ENCODE measurements around the gene OR8H1. TPM values are rescaled to one million over a fixed set of nuclear protein-coding genes. Genes with fewer than 3 reads are reported as not detected.

The OR8H1 gene, protein sequence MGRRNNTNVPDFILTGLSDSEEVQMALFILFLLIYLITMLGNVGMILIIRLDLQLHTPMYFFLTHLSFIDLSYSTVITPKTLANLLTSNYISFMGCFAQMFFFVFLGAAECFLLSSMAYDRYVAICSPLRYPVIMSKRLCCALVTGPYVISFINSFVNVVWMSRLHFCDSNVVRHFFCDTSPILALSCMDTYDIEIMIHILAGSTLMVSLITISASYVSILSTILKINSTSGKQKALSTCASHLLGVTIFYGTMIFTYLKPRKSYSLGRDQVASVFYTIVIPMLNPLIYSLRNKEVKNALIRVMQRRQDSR
- total RNA-seq (not detected), polyA plus RNA-seq (not detected)
- long read RNA-seq, donor 1: 0 reads
- long read RNA-seq, donor 2: 0 reads

DNA sequence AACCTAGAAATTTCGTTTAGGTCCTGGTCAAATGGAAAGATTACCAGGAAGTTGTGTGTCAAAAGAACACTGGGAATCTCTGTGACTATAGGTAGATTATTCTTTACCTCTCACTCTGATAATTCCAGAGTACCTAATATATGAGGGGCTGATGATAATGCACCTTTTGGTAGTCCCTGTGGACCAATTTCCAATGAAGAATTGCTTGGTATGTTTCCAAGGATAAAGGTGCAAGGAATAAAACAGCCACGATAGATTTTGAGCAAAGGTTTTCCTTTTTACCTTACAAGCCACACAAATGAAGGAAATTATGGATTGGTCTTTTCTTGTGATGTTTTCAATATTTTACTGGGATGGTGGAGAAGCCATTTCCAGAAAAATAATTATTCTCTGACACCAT, at the start of gene OR8H1:
OR8H1 (minus strand) TSS at position 101 of the 400 bp plus-strand sequence. CDS start 1,192 bp downstream, outside the sequence.
- Histone ChIP-seq H3K27ac (no peak within 1 kb of the TSS), H3K9me3 (no peaks in the 10 kb centered on the region), H3K4me3 (no peak within 1 kb of the TSS), H3K36me3 (ENCODE audit: insufficient read depth in 1 of 2, low read depth in 1 of 2) (no peaks in the 10 kb centered on the region), H3K27me3 (ENCODE audit: insufficient read depth in 3 of 3, low read length in 2 of 3) (no peaks in the 10 kb centered on the region), H3K4me1 (no peaks in the 10 kb centered on the region)
- TF ChIP-seq, protein P1, sequence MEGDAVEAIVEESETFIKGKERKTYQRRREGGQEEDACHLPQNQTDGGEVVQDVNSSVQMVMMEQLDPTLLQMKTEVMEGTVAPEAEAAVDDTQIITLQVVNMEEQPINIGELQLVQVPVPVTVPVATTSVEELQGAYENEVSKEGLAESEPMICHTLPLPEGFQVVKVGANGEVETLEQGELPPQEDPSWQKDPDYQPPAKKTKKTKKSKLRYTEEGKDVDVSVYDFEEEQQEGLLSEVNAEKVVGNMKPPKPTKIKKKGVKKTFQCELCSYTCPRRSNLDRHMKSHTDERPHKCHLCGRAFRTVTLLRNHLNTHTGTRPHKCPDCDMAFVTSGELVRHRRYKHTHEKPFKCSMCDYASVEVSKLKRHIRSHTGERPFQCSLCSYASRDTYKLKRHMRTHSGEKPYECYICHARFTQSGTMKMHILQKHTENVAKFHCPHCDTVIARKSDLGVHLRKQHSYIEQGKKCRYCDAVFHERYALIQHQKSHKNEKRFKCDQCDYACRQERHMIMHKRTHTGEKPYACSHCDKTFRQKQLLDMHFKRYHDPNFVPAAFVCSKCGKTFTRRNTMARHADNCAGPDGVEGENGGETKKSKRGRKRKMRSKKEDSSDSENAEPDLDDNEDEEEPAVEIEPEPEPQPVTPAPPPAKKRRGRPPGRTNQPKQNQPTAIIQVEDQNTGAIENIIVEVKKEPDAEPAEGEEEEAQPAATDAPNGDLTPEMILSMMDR (IDR thresholded peaks at IDR 0.05): no peak
- no peak for ATAC-seq
- intact Hi-C loops (cut with DNase I): no loop called here
- 56 to 71% (median 61%) methylated on average over 2 of the region's 2 CpGs for WGBS, 3 donors
- no peak for DNase-seq

DNA sequence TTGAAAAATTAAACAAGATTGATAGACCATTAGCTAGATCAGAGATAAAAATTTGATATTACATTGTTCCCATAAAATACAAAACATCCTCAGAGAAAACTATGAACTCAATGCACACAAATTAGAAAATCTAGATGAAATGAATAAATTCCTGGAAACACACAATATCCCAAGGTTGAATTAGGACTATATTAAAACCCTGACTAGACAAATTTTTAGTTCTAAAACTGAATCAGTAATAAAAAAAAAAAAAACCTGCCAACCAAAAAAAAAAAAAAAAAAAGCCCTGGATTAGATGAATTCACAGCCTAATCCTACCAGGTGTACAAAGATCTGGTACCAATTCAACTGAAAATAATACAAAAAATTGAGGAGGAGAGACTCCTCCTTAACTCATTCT, 48.2 kb upstream of the OR8H1 start:
- no peaks in the 10 kb centered on the region for H3K4me1 ChIP-seq
- H3K4me3 ChIP-seq: no peak overlapping the region
- H3K9me3 ChIP-seq: peaks cover 5% of the 10 kb centered on the region
- DNase-seq (no peak), ATAC-seq (no peak)
- no peak overlapping the region for H3K27ac ChIP-seq
- no peaks in the 10 kb centered on the region for H3K36me3 ChIP-seq (ENCODE audit: insufficient read depth in 1 of 2, low read depth in 1 of 2)
- TF ChIP-seq, protein P1 (IDR thresholded peaks at IDR 0.05): no peak
- H3K27me3 ChIP-seq (ENCODE audit: insufficient read depth in 3 of 3, low read length in 2 of 3): no peaks in the 10 kb centered on the region
- intact Hi-C loops (cut with DNase I): no loop called here

DNA sequence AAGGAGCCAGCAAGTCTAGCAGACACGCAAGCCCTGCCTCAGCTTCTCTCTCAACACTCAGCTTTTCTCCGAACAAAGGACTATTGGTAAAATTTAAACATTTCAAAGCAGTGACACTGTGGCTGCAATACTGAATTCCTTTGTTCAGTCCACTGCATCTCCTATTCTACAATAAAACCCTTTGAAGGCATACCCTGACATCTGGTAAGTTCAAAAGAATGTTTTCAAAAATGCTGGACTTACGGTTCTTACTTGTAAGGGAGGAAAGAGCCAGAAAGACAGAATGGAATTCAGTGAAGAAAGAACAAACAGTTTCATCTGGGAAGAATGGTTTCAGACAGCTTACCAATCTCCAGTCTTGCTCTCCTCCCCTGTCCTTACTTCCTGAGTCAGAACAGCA, 41.1 kb upstream of the OR8H1 start:
- intact Hi-C loops (cut with DNase I): no loop called here
- ATAC-seq: no peak
- TF ChIP-seq, protein P1 (IDR thresholded peaks at IDR 0.05): no peak

DNA sequence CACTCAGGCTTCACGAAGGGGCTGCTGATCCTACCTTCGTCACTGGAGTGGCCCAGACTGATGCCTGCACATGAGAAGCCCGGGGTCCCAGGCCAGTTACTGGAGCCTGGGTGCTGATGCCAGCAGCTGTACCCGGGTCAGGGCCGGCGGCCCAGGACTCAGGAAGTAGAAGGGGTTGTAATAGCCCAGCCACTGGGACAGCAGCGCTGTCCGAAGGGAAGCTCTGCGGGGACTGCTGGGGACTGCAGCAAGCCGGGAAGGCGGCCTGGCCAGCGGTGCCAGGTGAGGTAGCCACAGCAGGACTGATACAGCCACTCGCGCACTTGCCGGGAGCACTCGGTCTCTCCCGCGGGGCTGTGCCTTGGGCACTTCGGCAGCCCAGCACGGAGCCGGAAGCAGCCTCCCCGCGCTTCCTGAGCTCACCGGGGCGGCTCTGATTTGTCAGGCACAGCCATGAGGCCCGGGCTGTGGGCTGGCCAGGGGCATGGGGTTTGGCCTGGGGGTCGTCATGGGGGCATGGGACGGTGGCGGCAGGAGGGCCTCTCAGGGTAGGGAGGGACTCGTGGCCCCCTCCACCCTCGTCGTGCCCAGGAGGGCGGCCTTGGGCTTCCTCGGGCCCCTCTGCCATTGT, 39.9 kb upstream of the OR8H1 start:
- Histone ChIP-seq H3K4me3 (no peak overlapping the region), H3K27ac (no peak overlapping the region), H3K27me3 (ENCODE audit: insufficient read depth in 3 of 3, low read length in 2 of 3) (no peaks in the 10 kb centered on the region), H3K9me3 (no peaks in the 10 kb centered on the region), H3K4me1 (no peaks in the 10 kb centered on the region), H3K36me3 (ENCODE audit: insufficient read depth in 1 of 2, low read depth in 1 of 2) (no peaks in the 10 kb centered on the region)
- intact Hi-C loops (cut with DNase I): no loop called here
- TF ChIP-seq, protein P1 (IDR thresholded peaks at IDR 0.05): no peak
- ATAC-seq: no peak
- DNase-seq: no peak
- WGBS, 3 donors: 83 to 91% (median 85%) methylated on average over 34 of the region's 34 CpGs

More for the DNA sequence above, 41.1 kb upstream of the OR8H1 start:
- Histone ChIP-seq H3K36me3 (ENCODE audit: insufficient read depth in 1 of 2, low read depth in 1 of 2) (no peaks in the 10 kb centered on the region), H3K9me3 (no peaks in the 10 kb centered on the region), H3K4me1 (no peaks in the 10 kb centered on the region), H3K4me3 (no peak overlapping the region), H3K27me3 (ENCODE audit: insufficient read depth in 3 of 3, low read length in 2 of 3) (no peaks in the 10 kb centered on the region), H3K27ac (no peak overlapping the region)
- DNase-seq: no peak
- 69 to 76% (median 75%) methylated on average over 3 of the region's 3 CpGs for WGBS, 3 donors

All from psoas muscle (tissue), 8 donors.